ES-I3 (cell line): Measurements from ENCODE around the gene ITCH.

Source experiments
- H3K36me3 ChIP-seq: 2 replicates; pipeline ENCODE4 v1.6.1; 2013; ENCODE audit warnings: mild to moderate bottlenecking, low read length, control low read depth, moderate library complexity; ENCODE audit not compliant: insufficient read depth
- H3K4me1 ChIP-seq: 2 replicates; pipeline ENCODE4 v1.6.1; 2013; ENCODE audit warnings: mild to moderate bottlenecking, control low read depth, low read length; ENCODE audit not compliant: insufficient read depth
- H3K9ac ChIP-seq: 2 replicates; pipeline ENCODE4 v1.6.1; 2013; ENCODE audit warnings: low read depth, mild to moderate bottlenecking, low read length, moderate library complexity
- H3K9me3 ChIP-seq: 2 replicates; pipeline ENCODE4 v1.6.1; 2013; ENCODE audit warnings: mild to moderate bottlenecking, low read length, moderate library complexity; ENCODE audit not compliant: control insufficient read depth, insufficient read depth

ITCH gene

DNA sequence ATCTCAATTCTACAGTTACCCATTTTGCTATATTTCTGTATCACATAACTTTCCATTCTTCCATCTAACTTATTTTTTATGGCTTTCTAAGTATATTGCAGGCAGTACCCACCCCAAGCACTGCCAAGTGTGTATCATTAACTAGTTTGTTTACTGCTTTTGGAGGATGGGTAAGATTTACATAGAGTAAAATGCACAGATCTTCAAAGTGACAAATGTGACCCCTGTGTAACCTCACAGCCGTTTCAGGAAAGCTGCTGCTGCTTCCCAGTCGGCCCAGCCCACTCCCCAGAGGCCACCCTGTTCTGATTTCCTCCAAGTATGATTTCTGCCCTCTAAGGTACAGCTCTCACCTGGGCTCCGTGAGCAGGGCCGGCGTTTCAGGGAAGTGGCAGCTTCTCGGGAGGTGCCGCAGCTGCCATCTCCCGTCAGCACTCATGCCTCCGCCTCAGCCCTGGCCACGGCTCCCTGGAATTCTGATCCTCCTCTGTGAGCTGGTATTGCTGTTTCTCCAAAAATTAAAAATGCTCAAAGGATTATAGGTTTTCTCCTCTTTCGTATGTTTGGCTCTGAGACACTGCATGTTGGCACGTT lies 180.5 kb downstream of the ITCH start:
- Histone ChIP-seq H3K9me3 (no peaks in the 10 kb centered on the region), H3K36me3 (no peaks in the 10 kb centered on the region; the same call in none of the 2 replicates), H3K4me1 (peaks cover 3% of the 10 kb centered on the region; the same call in 1 of the 2 replicates), H3K9ac (no peak overlapping the region)

DNA sequence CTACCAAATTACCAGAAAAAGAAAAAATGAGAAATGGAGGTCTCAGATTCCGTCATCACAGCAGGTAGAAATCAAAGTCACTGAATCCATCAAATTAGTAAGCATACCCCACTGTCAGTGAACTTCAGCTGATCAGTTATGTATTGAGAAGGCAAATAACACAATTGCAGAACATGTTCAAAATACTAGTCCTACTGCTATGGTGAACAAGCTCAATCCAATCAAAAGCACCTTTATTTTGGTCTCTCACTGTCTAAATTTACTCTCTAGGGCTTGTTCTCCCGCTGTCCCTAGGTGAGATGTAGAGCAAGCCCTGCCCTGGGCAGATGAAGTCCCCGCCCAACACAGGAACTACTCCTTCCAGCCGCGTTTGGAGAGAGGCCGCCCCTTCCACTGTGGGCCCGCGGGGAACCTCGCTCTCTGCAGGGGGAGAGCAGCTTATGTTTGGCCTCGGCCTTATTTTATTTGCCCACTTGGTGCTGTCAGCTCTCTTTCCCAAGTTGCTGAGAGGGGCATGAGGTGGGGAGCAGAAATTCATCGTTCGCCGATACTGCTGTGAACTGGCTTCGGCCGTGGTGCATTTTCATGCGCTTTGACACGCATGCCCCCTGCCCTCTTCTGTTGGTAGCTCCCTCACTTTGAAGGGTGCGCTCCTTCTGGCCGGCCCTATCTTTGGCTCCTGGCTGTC lies 181.2 kb downstream of the ITCH start:
- Histone ChIP-seq H3K36me3 (no peaks in the 10 kb centered on the region; the same call in none of the 2 replicates), H3K4me1 (peaks cover 3% of the 10 kb centered on the region; the same call in 1 of the 2 replicates), H3K9ac (peak overlapping the region; percentile 38; the same call in 1 of the 2 replicates), H3K9me3 (no peaks in the 10 kb centered on the region)

DNA sequence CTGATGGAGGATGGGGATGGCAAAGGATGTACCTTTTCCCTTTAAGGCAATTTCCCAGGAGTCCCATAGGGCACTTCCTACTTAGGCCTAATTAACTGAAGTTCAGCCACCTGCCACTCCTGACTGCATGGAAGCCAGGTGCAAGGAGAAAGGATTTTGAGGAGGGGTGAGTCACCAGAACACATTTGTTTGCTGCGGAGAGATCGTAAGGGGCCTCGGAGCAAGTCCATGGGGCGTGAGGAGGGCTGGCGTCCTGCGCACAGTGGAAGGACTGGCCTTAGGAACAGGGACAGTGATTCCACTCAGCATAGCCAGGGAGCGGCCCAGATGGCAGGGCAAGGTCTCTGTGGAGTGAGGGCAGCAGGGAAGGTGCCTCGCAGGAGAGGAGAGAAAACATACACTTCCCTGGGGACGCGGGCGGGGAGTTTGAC lies 183.7 kb downstream of the ITCH start:
- H3K4me1 ChIP-seq = peaks cover 3% of the 10 kb centered on the region; the same call in 1 of the 2 replicates
- H3K9ac ChIP-seq = no peak overlapping the region
- H3K9me3 ChIP-seq = no peaks in the 10 kb centered on the region
- H3K36me3 ChIP-seq = no peaks in the 10 kb centered on the region

DNA sequence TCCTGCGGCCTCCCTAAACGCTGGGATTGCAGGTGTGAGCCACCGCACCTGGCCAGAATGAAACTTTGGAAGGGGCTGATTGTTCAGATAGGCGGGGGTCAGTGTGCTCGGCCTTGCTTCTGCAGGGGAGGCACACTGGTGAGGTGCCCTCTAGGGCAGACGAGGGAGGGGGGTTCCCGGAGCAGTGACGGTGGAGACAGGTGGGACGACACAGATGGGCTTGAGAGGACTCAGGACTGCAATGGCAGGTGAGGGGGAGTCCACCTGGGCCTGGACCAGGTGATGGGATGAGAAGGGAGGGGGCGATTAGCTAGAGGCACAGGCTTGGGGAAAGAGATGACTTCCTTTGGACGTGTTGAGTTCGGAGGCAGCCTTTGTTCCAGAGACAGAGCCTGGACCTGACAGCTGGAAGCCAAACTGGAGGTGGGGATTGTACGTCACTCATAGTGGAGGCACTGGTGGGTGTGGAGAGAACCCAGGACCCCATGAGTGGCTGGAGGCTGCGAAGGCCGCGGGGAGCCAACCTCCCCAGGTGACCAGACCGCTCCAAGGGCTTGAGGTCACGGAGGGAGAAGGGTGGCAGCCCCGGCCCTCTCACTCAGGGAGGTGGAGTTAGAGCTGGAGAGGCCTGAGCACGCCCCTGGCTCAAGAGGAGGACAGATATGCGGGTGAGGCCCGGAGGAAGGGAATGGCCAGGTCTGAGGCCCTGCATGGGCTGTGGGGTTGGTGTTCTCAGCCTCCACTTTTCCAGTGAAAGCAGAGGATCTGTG lies 185.0 kb downstream of the ITCH start:
- H3K9me3 ChIP-seq = no peaks in the 10 kb centered on the region

DNA sequence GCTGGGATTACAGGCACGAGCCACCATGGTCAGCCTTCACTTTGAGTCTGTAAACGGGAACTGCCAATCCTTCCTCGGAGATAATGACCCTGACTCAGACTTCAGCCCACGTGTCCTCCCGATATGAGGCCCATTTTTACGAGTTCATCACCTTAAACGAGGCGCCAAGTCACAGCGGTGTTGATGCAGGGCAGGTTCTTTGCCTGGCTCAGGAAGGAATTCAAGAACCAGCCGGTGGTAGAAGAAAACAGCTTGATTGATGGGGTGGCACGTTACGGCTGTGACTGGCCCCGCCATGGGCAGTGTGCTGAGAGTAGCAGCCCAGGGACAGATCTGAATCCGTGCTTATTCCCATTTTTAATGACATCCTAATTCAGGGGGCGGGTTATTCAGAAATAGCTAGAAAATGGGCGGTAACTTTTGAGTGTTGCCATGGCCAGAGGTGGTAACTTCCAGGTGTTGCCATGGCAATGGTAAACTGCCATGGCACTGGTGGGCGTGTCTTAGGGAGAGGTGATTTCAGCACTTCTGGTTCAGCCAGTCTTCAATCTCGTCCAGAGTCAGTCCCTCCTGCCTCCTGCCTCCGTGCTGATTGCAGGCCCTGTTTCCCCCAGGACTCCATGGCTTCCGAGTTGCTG lies 186.3 kb downstream of the ITCH start:
- no peak overlapping the region for H3K9ac ChIP-seq
- no peaks in the 10 kb centered on the region; the same call in 1 of the 2 replicates for H3K4me1 ChIP-seq
- H3K9me3 ChIP-seq = no peaks in the 10 kb centered on the region
- H3K36me3 ChIP-seq = no peaks in the 10 kb centered on the region

More for the DNA sequence above, 185.0 kb downstream of the ITCH start:
- H3K36me3 ChIP-seq = no peaks in the 10 kb centered on the region
- H3K9ac ChIP-seq = no peak overlapping the region
- H3K4me1 ChIP-seq = peaks cover 3% of the 10 kb centered on the region; the same call in 1 of the 2 replicates

DNA sequence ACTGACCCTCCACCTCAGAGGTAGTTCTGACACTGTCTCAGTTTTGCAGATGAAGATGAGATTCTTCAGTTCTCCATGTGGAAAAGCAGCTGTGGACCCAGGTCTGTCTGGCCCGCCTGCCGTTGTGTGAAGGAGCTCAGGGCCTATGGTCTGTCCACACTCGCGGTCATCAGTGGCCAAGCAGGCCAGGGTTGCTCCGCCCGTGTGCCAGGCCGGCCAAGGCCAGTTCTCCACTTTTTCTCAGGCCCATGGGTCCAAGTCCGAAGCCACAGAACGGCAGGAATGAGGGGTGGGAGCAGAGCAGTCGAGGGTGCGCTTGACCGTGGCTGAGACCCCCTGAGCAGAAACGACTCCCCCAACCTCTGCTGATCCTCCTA lies 186.8 kb downstream of the ITCH start:
- H3K9me3 ChIP-seq = no peaks in the 10 kb centered on the region
- no peak overlapping the region for H3K9ac ChIP-seq
- H3K36me3 ChIP-seq = no peaks in the 10 kb centered on the region

DNA sequence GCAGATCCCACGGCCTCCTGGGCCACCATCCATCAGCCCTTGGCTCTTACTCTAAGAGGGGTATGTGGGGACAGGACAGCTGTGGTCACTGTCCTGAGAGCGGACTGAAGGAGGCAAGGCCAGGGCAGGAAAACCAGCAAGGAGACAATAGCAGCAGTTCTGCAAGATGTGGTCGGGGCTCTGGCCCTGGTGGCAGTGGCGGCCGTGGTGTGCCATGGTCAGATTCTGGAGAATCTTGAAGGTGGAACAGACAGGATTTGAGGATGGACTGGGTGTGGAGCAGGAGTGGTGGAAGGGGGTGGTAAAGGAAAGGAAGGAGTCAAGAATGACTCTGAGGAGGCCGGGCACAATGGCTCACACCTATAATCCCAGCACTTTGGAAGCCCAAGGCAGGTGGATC lies 189.5 kb downstream of the ITCH start:
- no peaks in the 10 kb centered on the region for H3K9me3 ChIP-seq
- H3K36me3 ChIP-seq = no peaks in the 10 kb centered on the region

More for the DNA sequence above, 186.8 kb downstream of the ITCH start:
- no peaks in the 10 kb centered on the region; the same call in 1 of the 2 replicates for H3K4me1 ChIP-seq

DNA sequence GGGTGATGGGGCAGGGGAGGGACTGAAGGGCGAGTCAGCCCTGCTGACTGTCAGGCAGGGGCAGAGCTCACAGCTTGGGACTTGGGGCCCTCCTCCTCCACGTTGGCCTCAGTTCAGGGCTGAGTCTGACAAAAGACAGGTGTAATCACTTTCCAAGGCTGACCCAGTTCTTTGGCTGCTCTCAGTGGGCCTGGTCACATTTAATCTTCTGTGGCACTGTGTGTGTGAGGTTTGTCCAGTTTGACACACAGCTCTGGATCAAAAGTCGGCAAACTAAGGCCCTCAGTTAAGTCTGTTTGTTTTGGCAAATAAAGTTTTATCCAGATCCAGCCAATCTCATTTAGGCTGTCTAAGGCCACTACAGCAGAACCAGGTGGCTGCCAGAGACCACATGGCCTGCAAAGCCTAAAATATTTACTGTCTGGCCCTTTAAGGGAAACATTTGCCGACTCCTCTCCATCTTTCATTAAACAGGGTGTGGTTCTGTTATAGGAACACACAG lies 190.3 kb downstream of the ITCH start:
- Histone ChIP-seq H3K4me1 (no peaks in the 10 kb centered on the region; the same call in 1 of the 2 replicates), H3K9me3 (no peaks in the 10 kb centered on the region), H3K9ac (no peak overlapping the region), H3K36me3 (no peaks in the 10 kb centered on the region)

More for the DNA sequence above, 189.5 kb downstream of the ITCH start:
- no peak overlapping the region for H3K9ac ChIP-seq
- no peaks in the 10 kb centered on the region; the same call in 1 of the 2 replicates for H3K4me1 ChIP-seq

DNA sequence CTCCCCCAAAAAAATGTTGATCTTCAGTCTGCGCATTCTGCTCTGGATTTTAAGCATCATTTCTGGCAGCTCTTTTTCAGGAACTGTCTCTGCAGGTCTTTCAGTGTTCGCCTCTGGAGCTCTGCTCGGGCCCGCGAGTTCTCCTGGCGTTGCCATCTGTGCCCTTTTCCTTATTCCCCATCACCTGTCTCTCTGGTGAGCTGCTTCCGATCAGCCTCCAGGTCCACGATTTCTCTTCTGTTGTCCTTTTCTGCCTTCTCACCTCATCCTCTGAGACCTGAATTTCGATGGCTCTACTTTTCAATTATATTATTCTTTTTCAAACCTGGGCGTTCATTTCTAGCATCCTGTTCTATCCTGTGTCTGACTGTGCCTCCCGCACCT lies 194.9 kb downstream of the ITCH start:
- Histone ChIP-seq H3K9ac (peak overlapping the region; percentile 83; the same call in 1 of the 2 replicates), H3K9me3 (no peaks in the 10 kb centered on the region), H3K4me1 (no peaks in the 10 kb centered on the region), H3K36me3 (no peaks in the 10 kb centered on the region)

DNA sequence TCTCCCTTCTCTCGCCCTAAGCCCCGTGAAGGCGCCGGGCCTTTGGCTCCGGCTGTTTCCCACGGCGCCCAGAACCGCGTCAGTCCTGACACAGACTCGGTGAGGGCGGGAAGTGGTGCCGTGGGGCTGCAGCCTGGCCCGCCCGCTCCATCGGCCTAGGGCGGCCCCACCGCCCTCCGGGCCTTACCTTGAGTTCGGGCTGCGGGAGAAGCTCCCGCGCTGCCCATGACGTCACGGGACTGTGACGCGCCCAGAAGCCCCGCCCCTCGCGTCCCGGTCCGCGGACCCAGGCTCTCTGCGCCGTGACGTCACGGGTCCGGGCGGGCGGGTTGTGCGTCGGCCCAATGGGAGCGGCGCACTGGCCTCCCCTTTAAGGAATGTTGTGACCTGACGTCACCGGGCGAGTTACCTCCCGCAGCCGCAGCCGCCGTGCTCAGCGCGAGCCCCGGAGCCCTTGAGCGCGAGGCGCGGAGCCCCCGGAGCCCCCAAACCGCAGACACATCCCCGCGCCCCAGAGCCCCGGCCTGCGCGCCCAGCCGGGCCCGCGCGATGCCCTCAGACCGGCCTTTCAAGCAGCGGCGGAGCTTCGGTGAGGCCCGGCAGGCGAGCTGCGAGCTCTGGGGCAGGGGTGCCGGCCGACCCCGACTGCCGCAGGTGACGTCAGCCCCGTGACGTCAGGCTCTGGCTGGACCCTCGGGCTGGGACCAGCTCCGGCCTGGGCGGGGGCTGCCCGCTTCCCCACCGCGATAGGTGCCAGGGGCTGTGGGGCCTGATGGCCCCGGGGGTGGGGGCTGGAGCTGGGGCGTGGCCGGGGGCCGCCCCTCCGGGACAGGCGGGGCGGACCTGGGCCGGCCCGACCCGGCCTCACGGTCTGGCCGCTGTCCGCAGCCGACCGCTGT lies 195.5 kb downstream of the ITCH start, which contains the start of gene MAP1LC3A:
TSS of gene MAP1LC3A (plus strand) at position 399 of the 899 bp plus-strand sequence. CDS start at position 550, 151 bp downstream.
- Histone ChIP-seq H3K9ac (peak within 1 kb of the TSS; percentile 83), H3K36me3 (no peaks in the 10 kb centered on the region), H3K4me1 (no peaks in the 10 kb centered on the region), H3K9me3 (no peaks in the 10 kb centered on the region)

DNA sequence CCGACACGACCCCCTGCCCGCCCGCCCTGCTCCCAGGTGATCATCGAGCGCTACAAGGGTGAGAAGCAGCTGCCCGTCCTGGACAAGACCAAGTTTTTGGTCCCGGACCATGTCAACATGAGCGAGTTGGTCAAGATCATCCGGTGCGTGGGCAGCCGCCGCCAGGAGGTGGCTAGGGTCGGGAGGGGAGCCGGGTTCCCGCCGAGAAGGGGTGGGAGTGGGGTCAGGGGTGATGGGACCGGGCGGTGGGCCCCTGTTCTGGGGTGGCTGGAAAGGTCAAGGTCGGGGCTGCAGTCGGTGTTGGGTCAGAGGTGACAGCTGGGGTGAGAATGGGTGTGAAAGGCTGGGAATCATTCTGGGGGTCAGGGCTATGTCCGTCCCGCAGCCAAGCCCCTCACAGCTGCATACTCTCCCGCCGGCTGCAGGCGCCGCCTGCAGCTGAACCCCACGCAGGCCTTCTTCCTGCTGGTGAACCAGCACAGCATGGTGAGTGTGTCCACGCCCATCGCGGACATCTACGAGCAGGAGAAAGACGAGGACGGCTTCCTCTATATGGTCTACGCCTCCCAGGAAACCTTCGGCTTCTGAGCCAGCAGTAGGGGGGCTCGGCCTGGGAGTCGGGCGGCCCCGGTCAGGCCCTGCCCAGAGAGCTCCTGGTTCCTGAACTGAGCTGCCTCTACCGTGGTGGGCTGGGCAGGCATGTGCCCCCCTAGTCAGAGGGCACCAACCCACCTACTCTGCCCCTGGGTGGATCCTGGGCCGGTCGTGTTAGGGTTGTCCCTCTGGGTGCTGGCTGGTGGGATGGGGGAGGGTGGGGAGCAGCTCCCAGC lies 196.5 kb downstream of the ITCH start:
- no peaks in the 10 kb centered on the region for H3K4me1 ChIP-seq
- H3K9ac ChIP-seq = no peak overlapping the region; the same call in 1 of the 2 replicates
- H3K36me3 ChIP-seq = no peaks in the 10 kb centered on the region
- no peaks in the 10 kb centered on the region for H3K9me3 ChIP-seq

DNA sequence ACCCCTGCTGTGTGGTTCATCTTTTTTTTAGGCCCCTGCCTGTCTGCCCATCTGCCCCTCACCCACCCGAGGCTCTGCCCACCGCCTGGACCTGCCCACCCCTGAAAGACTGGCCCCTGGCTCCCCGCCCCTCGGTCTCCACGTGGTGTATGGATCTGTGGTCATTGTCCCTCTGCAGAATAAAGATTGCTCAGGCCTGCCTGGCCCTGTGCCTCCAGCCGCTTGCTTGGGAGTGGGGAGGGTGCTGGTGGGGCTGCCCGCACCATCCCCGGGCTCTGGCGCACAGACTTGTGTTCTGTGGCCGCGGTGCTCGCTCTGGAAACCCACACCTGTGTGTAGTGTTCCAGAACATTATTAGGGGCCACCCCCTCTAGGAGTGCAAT lies 197.1 kb downstream of the ITCH start:
- Histone ChIP-seq H3K9me3 (no peaks in the 10 kb centered on the region), H3K4me1 (no peaks in the 10 kb centered on the region), H3K36me3 (no peaks in the 10 kb centered on the region), H3K9ac (no peak overlapping the region)
